WI38 (cell line): ENCODE results near the gene LIX1L.

Source experiments
- H3K4me3 ChIP-seq: 2 replicates; pipeline ENCODE4 v1.5.1; 2011; ENCODE audit warnings: low read depth, mild to moderate bottlenecking, control low read depth, low read length
- CTCF ChIP-seq: IDR thresholded peaks from 2 replicates; pipeline ENCODE4 v1.5.1; 2012; ENCODE audit warnings: low read depth, mild to moderate bottlenecking, control low read depth, low read length

LIX1L gene

GRCh38 chr1:145956361-145956760 lies 1.5 kb downstream of the LIX1L start:
- peak overlapping the region; percentile 80 for H3K4me3 ChIP-seq
- no peak for TF ChIP-seq CTCF

DNA sequence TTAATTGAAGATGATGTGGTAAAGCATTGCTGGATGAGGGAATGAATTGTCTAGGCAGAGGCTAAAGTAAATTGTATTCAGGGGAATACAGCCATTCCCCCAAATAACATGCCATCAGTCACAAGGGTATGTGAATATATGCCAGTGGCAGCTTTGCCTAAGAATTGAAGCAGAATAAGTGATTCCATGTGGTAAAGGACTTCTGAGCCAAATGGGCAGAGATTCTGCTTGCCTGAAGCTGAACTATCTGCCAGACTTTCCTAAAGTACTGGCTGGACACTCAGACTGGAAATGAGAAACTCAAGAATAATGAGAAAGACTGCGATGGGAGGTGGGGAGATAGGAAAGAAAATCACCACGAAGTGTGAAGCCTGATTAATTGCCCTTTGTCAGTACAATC lies 2.4 kb downstream of the LIX1L start:
- peak overlapping the region; percentile 80 for H3K4me3 ChIP-seq
- no peak for TF ChIP-seq CTCF

GRCh38 chr1:145953861-145954260 lies 4.0 kb downstream of the LIX1L start:
- no peak for TF ChIP-seq CTCF
- no peak overlapping the region for H3K4me3 ChIP-seq

GRCh38 chr1:145952903-145953302 lies 4.9 kb downstream of the LIX1L start:
- no peak overlapping the region for H3K4me3 ChIP-seq
- TF ChIP-seq CTCF = no peak

- TF ChIP-seq CTCF = no peak
- H3K4me3 ChIP-seq = no peak overlapping the region
Observed at GRCh38 chr1:145951526-145951925, 6.3 kb downstream of the LIX1L start.

- H3K4me3 ChIP-seq = no peak overlapping the region
- TF ChIP-seq CTCF = no peak
Observed at GRCh38 chr1:145949219-145949618, 8.6 kb downstream of the LIX1L start.

- H3K4me3 ChIP-seq = no peak overlapping the region
- TF ChIP-seq CTCF = no peak
Observed at GRCh38 chr1:145947551-145947950, 10.3 kb downstream of the LIX1L start.
